CD4-positive, CD25-positive, alpha-beta regulatory T cell (primary cell): ENCODE results near the gene NGFR. TPM values are rescaled to one million over a fixed set of nuclear protein-coding genes. Genes with fewer than 3 reads are reported as not detected.
A peak's percentile ranks its signal among the peaks of the same experiment; 100 is the strongest.

Source experiments
- ATAC-seq, 2 donors: fragments of 150-1000 bp; cut with Tn5 transposase; one replicate each; pipeline ENCODE4 v1.10.0; 2021; ENCODE audit warnings: low read depth in 2 of 2, moderate number of reproducible peaks in 2 of 2, moderate library complexity in 1 of 2
- DNase-seq, 3 donors: peaks; one replicate each; pipeline versions ENCODE4 v3.0.0 to v3.0.0-alpha.2; 2012 to 2022; ENCODE audit warnings: mixed read lengths in 1 of 3
- H3K27ac ChIP-seq: one replicate; pipeline ENCODE4 v1.7.0; 2013; ENCODE audit warnings: mild to moderate bottlenecking, low read length; ENCODE audit not compliant: insufficient read depth, poor library complexity, severe bottlenecking
- H3K27me3 ChIP-seq: one replicate; pipeline ENCODE4 v1.7.0; 2013; ENCODE audit warnings: low read length; ENCODE audit not compliant: control insufficient read depth, insufficient read depth
- H3K36me3 ChIP-seq: one replicate; pipeline ENCODE4 v1.7.0; 2013; ENCODE audit warnings: mild to moderate bottlenecking, low read length, moderate library complexity; ENCODE audit not compliant: control insufficient read depth, insufficient read depth
- H3K4me1 ChIP-seq: 2 replicates; pipeline ENCODE4 v1.7.0; 2013; ENCODE audit warnings: mild to moderate bottlenecking, low read length; ENCODE audit not compliant: insufficient read depth, control insufficient read depth, poor library complexity, severe bottlenecking
- H3K4me3 ChIP-seq: one replicate; pipeline ENCODE4 v1.7.0; 2013; ENCODE audit warnings: low read depth, mild to moderate bottlenecking, low read length, moderate library complexity
- H3K9me3 ChIP-seq, 2 experiments: 1 replicate in 1 of 2; 2 replicates in 1 of 2; pipeline ENCODE4 v1.7.0; 2013; ENCODE audit warnings: low read length in 2 of 2, mild to moderate bottlenecking in 1 of 2, moderate library complexity in 1 of 2; ENCODE audit not compliant: control insufficient read depth in 2 of 2
- H3K27ac Mint-ChIP-seq, 3 donors: one replicate each; pipeline ENCODE4 v1.8.0; 2020 to 2022; ENCODE audit warnings: mild to moderate bottlenecking in 3 of 3, mixed read lengths in 3 of 3, moderate library complexity in 2 of 3
- H3K27me3 Mint-ChIP-seq: one replicate; pipeline ENCODE4 v1.8.0; 2022; ENCODE audit warnings: mild to moderate bottlenecking, mixed read lengths
- H3K36me3 Mint-ChIP-seq: one replicate; pipeline ENCODE4 v1.8.0; 2020; ENCODE audit warnings: mixed read lengths
- H3K4me1 Mint-ChIP-seq, 4 donors: one replicate each; pipeline ENCODE4 v1.8.0; 2020 to 2022; ENCODE audit warnings: mixed read lengths in 4 of 4, mild to moderate bottlenecking in 1 of 4
- H3K4me3 Mint-ChIP-seq, 4 donors: one replicate each; pipeline ENCODE4 v1.8.0; 2020 to 2022; ENCODE audit warnings: mild to moderate bottlenecking in 4 of 4, mixed read lengths in 4 of 4, moderate library complexity in 3 of 4
- H3K9me3 Mint-ChIP-seq, 7 donors: one replicate each; pipeline ENCODE4 v1.8.0; 2020 to 2022; ENCODE audit warnings: mixed read lengths in 7 of 7, mild to moderate bottlenecking in 3 of 7, moderate library complexity in 2 of 7
- polyA plus RNA-seq, 4 donors: library from polyadenylated mRNA; unstranded; fragments of 300-500 nt; fragmentation: Illumina TruSeq; gene quantifications; one replicate each; pipeline ENCODE4 v1.2.3, GENCODE V29; 2021
- total RNA-seq: library from RNA; stranded (reverse); gene quantifications from one replicate; pipeline ENCODE4 v1.2.3, GENCODE V29; 2022

Gene NGFR
- total and polyA plus RNA-seq, 5 donors from 2014 or later = 0.32 TPM; not detected in 4

DNA sequence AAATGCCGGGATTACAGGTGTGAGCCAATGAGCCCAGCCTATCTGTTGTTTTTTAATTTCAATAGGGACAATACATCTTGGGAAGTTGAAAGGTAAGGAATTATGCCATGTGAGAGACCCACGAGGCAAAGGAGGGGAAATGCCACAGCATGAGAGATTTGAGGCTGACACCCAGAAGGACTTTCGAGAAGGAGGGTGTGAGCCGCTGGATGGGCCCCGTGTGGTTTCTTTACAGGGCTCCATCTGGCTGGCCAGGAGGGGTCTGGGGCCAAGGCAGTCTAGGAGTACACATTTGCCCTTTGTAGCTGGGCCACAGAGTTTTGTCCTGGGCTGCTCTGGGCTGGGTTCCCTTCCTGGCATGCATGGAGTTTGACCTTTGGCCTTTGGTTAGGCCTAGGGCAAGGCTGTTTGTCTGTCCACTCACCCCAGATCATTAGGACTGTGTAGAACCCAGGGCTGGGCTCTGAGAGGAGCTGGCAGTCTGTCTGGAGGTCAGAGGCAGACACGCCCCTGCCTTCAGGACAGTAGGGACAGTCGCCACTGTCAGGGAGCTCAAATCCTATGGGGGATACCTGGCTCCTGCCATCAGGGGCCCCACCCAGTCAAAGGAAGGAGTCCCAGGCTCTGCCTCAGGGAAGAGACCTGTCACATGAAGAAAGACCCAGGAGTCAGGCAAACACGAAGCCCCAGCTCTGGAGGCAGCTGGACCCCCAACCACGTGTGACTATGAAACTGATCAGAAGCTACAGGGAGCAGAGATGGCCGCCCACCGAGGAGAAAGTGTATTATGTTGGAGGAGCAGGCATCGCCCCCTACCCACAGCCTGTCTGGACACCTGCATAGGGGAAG, 56.4 kb downstream of the NGFR start:
- no peaks in the 10 kb centered on the region for H3K27me3 ChIP-seq
- Mint-ChIP-seq H3K9me3 (peaks cover 0 to 2% (median 0%) of the 10 kb centered on the region in 7 donors), H3K27ac (no peak overlapping the region), H3K27me3 (peaks cover 9% of the 10 kb centered on the region), H3K4me1 (no peaks in the 10 kb centered on the region), H3K4me3 (no peak overlapping the region), H3K36me3 (no peaks in the 10 kb centered on the region)
- H3K4me1 ChIP-seq = peaks cover 5% of the 10 kb centered on the region
- H3K27ac ChIP-seq = no peak overlapping the region
- no peaks in the 10 kb centered on the region for H3K36me3 ChIP-seq
- H3K4me3 ChIP-seq = no peak overlapping the region
- no peak for DNase-seq
- ATAC-seq = no peak
- H3K9me3 ChIP-seq = no peaks in the 10 kb centered on the region

DNA sequence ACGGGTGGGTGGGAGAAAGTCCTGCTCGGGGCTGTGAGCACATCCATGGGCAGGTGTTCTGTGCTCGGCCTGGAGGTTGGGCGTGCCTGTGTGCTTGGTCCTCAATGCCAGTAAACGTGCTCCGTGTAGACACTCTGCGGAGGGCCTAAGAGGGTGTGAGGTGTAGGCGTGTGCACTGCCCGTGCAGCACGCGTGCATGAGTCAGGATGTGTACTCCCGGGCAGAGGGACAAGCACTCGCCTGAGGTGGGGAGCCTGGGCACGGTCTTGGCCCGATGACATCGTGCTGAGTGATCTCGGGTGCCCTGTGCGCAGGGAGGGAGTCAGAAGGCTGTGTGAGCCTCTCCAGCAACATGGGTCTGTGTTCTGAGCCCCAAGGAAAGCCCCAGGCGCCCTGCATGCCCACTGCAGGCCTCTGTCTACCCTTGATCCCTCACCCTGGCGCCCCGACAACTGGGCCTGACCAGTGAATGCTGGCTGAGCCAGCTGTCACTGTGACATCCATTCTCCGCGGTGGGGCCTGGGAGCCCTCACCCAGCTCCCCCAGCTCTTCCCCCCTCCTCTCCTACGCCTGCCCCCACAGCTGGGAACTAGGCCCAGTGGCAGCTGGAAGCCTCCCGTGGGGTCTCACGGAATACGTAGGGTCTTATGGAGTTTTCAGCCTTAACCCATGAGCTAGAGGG, 57.1 kb downstream of the NGFR start:
- H3K27ac Mint-ChIP-seq = no peak overlapping the region

DNA sequence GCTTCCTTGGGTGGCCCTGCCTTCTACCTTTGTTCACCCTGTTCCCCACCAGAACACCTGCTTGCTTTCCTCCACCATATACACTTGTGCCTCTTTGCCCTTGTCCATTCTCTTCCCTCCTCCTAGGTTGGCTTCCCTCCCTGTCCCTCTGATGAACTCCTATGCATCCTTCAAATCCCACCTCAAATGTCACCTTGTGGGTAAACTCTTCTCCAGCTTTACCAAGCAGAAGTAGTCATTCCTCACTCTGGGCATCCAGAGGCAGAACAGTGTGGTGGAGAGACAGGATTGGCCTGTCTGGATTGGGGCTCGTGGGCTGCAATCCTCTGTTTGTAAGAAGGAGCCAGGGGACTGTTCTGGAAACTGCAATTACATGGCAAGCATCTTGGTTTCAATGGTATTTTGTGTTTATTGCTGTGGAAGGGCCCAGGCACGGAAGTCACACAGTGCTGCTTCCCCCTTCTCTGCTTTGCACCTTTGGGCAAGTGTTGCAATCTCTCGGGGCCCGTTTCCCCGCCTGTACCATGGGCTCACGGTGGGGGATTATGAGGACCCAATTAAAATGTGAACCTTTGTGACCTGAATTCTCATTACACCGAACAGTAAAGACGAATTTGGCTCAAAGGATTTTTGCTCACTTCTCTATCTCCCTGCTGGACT, 58.7 kb downstream of the NGFR start:
- no peaks in the 10 kb centered on the region for H3K27me3 ChIP-seq
- no peaks in the 10 kb centered on the region for H3K36me3 ChIP-seq
- peaks cover 5% of the 10 kb centered on the region for H3K27me3 Mint-ChIP-seq
- H3K4me1 ChIP-seq = peaks cover 6% of the 10 kb centered on the region
- H3K36me3 Mint-ChIP-seq = no peaks in the 10 kb centered on the region
- ATAC-seq = no peak
- H3K27ac ChIP-seq = no peak overlapping the region
- peaks cover 0 to 2% (median 0%) of the 10 kb centered on the region in 7 donors for H3K9me3 Mint-ChIP-seq
- peak overlapping the region in 1 of 3 donors; percentile 31 for H3K27ac Mint-ChIP-seq
- H3K4me3 Mint-ChIP-seq = no peak overlapping the region
- no peaks in the 10 kb centered on the region for H3K9me3 ChIP-seq
- no peak for DNase-seq
- H3K4me1 Mint-ChIP-seq = peaks cover 0 to 5% (median 3%) of the 10 kb centered on the region in 4 donors
- no peak overlapping the region for H3K4me3 ChIP-seq

More for the DNA sequence above, 57.1 kb downstream of the NGFR start:
- Mint-ChIP-seq H3K4me1 (peaks cover 0 to 1% (median under 1%) of the 10 kb centered on the region in 4 donors), H3K27me3 (peaks cover 5% of the 10 kb centered on the region), H3K9me3 (peaks cover 0 to 2% (median 0%) of the 10 kb centered on the region in 7 donors), H3K36me3 (no peaks in the 10 kb centered on the region), H3K4me3 (no peak overlapping the region)
- DNase-seq (no peak), ATAC-seq (no peak)
- no peaks in the 10 kb centered on the region for H3K27me3 ChIP-seq
- no peaks in the 10 kb centered on the region for H3K36me3 ChIP-seq
- no peak overlapping the region for H3K27ac ChIP-seq
- H3K9me3 ChIP-seq = no peaks in the 10 kb centered on the region
- peaks cover 6% of the 10 kb centered on the region for H3K4me1 ChIP-seq
- H3K4me3 ChIP-seq = no peak overlapping the region

DNA sequence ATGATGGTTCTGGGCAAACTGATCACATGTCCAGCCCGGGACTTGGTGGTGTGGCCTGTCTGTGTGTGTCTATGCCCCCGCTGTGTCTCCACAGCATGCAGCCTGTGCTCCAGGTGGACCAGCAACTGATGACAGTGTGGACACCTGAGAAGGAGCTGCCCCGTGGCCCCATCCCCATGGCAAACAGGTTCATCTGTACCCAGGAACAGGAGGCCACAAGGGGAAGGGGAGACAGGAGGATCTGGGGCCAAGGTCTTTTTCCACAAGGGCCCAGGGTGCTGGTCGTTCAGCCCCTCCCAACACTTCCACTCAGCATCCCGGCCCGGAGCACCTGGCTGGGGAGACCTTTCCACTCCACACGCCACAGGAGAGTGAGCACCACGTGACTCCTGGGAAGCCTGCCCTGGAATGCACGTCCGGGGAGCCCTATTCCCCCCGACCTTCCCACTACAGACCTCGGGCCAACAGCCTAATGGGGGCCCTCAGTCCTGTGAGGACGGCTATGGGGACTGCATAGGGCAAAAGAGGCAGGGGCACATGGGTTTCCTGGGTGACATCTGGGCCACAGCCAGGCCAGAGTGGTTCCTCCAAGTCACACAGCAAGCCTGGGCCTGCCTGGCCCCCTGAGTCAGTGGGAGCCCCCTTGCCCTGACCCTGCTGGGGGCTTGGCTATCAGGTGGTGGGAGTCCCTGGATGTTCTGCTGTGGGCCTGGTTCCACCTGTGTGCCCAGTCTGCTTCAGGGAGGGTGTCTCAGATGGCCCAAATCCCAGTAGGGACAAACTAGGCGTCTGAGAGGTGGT, 59.8 kb downstream of the NGFR start:
- Histone ChIP-seq H3K4me1 (peaks cover 6% of the 10 kb centered on the region), H3K27ac (no peak overlapping the region), H3K4me3 (no peak overlapping the region), H3K9me3 (no peaks in the 10 kb centered on the region), H3K27me3 (no peaks in the 10 kb centered on the region), H3K36me3 (no peaks in the 10 kb centered on the region)
- DNase-seq (no peak), ATAC-seq (no peak)
- H3K27ac Mint-ChIP-seq = no peak overlapping the region
- peaks cover 0 to 5% (median 3%) of the 10 kb centered on the region in 4 donors for H3K4me1 Mint-ChIP-seq
- H3K27me3 Mint-ChIP-seq = peaks cover 5% of the 10 kb centered on the region
- H3K36me3 Mint-ChIP-seq = no peaks in the 10 kb centered on the region
- no peak overlapping the region for H3K4me3 Mint-ChIP-seq
- peaks cover 0 to 2% (median 0%) of the 10 kb centered on the region in 7 donors for H3K9me3 Mint-ChIP-seq

DNA sequence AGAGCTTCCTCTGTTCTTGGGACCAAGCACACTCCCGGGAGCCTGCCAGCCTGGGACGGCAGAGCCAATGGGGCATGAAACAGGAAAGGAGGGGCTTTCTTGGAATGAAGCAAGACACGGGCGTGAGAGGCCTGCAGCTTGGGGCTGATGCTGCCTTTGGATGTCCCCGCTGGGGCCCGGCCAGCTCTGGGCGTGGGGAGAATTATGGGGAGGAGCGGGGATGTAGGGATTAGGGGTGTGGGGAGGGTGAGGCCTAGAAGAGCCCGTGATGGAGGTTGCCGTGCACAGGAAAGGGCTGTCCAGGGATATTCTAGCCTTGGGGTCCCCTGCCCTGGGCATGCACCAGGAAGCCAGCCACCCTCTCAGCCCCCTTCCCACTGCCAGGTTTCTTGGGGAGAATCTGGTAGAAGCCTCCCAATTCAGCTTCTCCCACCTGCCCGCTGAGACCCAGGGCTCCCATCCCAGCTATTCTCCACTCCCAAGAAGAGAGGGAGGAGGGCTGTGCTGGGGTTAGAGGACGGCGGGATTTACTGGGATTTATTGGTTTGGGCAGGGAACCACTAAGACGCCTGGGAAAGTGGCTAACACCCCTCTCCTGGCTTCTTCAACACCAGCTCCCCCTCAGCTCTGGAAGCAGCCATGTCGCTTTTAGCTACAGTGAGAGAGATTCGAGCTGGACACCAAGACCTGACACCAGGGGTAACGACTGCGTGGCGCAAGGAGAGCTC, 60.6 kb downstream of the NGFR start:
- peaks cover 6% of the 10 kb centered on the region for H3K4me1 ChIP-seq
- Mint-ChIP-seq H3K27me3 (peaks cover 8% of the 10 kb centered on the region), H3K9me3 (peaks cover 0 to 2% (median 0%) of the 10 kb centered on the region in 7 donors), H3K4me3 (no peak overlapping the region), H3K27ac (no peak overlapping the region), H3K4me1 (peaks cover 0 to 5% (median 3%) of the 10 kb centered on the region in 4 donors), H3K36me3 (no peaks in the 10 kb centered on the region)
- DNase-seq = no peak
- no peaks in the 10 kb centered on the region for H3K36me3 ChIP-seq
- no peak for ATAC-seq
- no peaks in the 10 kb centered on the region for H3K9me3 ChIP-seq
- no peaks in the 10 kb centered on the region for H3K27me3 ChIP-seq
- H3K4me3 ChIP-seq = no peak overlapping the region
- H3K27ac ChIP-seq = no peak overlapping the region

DNA sequence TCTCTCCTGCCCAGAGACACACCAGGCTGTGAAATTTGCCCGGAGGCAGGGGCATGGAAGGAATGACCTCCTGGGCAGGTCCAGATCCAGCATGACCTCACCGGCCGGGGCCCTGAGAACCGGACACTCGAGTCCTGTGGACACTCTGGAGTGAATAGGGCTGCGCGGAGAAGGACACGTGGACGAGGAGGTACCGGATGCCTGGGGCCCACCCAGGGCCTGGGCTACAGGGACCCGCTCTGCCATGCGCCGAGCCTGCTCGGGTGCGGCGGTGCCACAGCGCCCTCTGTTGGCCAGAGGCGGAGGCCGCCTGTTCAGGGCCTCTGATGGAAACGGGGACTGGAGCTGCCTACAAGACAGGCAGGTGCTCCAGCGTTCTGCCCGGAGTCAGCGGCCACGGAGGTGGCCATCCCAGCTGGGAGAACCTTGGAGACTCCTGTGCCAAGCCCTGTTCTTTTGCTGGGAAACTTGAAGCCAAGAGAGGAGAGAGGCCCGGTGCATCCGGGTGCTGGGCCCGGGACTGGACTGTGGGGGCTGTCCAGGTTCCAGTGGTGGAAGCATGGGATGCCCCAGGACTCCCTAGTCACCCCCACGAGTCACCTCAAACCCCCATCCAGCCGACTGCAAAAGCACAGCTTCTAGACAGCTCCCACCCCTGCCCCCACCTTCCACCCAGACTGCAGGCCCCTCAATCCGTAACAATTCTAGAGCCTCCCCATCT, 61.3 kb downstream of the NGFR start:
- H3K4me3 Mint-ChIP-seq = no peak overlapping the region
- H3K27ac Mint-ChIP-seq = no peak overlapping the region
- ATAC-seq (peak; percentile 90 to 91), DNase-seq (peak; percentile 64 to 79 (median 75))
- Histone ChIP-seq H3K9me3 (no peaks in the 10 kb centered on the region), H3K27ac (no peak overlapping the region), H3K27me3 (no peaks in the 10 kb centered on the region), H3K4me1 (peaks cover 6% of the 10 kb centered on the region), H3K36me3 (no peaks in the 10 kb centered on the region), H3K4me3 (no peak overlapping the region)
- no peaks in the 10 kb centered on the region for H3K36me3 Mint-ChIP-seq
- peaks cover 0 to 5% (median 3%) of the 10 kb centered on the region in 4 donors for H3K4me1 Mint-ChIP-seq
- peaks cover 0 to 2% (median 0%) of the 10 kb centered on the region in 7 donors for H3K9me3 Mint-ChIP-seq
- peaks cover 15% of the 10 kb centered on the region for H3K27me3 Mint-ChIP-seq
